Measurements from ENCODE around the gene ZNF365.

GRCh38 chr10:62335326-62335725, 38.8 kb upstream of the ZNF365 start:
- no peak for TF ChIP-seq CTCF (IDR thresholded peaks at IDR 0.05; ENCODE audit: insufficient read depth, low read depth, low read length)
- no peak for TF ChIP-seq EZH2 (IDR thresholded peaks at IDR 0.05; ENCODE audit: insufficient read depth, low read length)
